ENCODE data around the gene LRRC9. TPM values are rescaled to one million over a fixed set of nuclear protein-coding genes. Genes with fewer than 3 reads are reported as not detected.

LRRC9 gene
- total and polyA plus RNA-seq, 2 of the 13 experiments (the other 11 are each of a cell fraction or from before 2014, with no cell fraction given) = 0.08 to 0.18 TPM

DNA sequence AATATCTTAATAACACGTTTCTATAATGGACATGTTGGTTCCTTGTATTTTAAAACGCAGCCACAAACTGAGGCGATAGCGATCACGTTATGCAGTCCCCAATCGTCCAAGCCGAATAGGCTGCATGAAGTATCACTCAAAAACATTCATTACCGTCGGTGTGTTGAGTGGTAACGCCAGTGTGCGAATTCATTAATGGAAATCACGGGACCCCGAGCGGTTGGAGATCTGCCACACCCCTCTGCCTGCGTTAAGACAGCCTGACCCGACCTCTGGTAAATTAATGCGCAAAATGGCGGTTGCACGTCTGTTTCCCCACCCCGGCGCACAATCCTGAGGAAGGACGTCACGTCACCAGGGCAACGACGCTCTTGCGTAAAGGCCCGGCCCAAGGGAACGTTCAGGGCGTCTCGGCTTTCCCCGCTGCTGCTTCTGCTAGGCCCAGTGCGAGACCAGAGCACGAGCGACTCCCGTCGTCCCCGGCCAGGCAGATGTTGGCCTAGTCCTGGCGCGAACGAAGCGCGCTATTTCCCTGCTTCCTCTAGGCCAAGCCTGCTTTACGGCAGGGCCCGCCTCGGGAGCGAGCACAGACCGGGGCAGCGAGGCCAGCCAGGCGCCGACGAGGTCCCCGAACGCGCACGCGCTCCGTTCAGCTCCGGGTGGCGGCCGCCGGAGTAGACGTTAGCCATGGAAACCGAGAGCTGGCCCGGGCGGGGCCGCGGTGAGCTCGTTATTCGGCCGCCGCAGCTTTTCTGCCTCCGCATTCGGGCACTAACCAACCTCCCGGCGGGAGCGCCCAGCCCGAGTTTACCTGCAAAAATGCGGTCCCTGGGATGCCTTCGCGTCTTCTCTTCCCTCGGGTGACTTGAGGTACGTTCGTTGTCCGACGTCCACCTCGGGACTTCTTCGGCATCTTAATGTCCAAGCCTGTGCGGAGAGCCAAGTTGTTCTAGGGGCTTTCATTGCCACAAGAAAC, 171.9 kb downstream of the LRRC9 start, which contains the start of gene PCNX4 (continued):
- TF ChIP-seq, protein P1, sequence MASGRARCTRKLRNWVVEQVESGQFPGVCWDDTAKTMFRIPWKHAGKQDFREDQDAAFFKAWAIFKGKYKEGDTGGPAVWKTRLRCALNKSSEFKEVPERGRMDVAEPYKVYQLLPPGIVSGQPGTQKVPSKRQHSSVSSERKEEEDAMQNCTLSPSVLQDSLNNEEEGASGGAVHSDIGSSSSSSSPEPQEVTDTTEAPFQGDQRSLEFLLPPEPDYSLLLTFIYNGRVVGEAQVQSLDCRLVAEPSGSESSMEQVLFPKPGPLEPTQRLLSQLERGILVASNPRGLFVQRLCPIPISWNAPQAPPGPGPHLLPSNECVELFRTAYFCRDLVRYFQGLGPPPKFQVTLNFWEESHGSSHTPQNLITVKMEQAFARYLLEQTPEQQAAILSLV (CRISPR knock-in tag; IDR thresholded peaks at IDR 0.05; ENCODE audit: borderline replicate concordance) = peak; percentile 96
- TF ChIP-seq, protein P2, sequence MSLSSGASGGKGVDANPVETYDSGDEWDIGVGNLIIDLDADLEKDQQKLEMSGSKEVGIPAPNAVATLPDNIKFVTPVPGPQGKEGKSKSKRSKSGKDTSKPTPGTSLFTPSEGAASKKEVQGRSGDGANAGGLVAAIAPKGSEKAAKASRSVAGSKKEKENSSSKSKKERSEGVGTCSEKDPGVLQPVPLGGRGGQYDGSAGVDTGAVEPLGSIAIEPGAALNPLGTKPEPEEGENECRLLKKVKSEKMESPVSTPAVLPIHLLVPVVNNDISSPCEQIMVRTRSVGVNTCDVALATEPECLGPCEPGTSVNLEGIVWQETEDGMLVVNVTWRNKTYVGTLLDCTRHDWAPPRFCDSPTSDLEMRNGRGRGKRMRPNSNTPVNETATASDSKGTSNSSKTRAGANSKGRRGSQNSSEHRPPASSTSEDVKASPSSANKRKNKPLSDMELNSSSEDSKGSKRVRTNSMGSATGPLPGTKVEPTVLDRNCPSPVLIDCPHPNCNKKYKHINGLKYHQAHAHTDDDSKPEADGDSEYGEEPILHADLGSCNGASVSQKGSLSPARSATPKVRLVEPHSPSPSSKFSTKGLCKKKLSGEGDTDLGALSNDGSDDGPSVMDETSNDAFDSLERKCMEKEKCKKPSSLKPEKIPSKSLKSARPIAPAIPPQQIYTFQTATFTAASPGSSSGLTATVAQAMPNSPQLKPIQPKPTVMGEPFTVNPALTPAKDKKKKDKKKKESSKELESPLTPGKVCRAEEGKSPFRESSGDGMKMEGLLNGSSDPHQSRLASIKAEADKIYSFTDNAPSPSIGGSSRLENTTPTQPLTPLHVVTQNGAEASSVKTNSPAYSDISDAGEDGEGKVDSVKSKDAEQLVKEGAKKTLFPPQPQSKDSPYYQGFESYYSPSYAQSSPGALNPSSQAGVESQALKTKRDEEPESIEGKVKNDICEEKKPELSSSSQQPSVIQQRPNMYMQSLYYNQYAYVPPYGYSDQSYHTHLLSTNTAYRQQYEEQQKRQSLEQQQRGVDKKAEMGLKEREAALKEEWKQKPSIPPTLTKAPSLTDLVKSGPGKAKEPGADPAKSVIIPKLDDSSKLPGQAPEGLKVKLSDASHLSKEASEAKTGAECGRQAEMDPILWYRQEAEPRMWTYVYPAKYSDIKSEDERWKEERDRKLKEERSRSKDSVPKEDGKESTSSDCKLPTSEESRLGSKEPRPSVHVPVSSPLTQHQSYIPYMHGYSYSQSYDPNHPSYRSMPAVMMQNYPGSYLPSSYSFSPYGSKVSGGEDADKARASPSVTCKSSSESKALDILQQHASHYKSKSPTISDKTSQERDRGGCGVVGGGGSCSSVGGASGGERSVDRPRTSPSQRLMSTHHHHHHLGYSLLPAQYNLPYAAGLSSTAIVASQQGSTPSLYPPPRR (CRISPR knock-in tag; IDR thresholded peaks at IDR 0.05; ENCODE audit: borderline replicate concordance) = peak; percentile 82
- TF ChIP-seq RARA (CRISPR knock-in tag; IDR thresholded peaks at IDR 0.05) = 0 out of 2 replicates have a peak, but pooled peaks have one; percentile 61
- peak; percentile 96; the same call in 1 of the 2 replicates for TF ChIP-seq RARG (CRISPR knock-in tag; IDR thresholded peaks at IDR 0.05; ENCODE audit: low read depth)
- TF ChIP-seq ZSCAN25 (CRISPR knock-in tag; IDR thresholded peaks at IDR 0.05) = peak; percentile 89; the same call in 1 of the 2 replicates
- TF ChIP-seq, protein P3, sequence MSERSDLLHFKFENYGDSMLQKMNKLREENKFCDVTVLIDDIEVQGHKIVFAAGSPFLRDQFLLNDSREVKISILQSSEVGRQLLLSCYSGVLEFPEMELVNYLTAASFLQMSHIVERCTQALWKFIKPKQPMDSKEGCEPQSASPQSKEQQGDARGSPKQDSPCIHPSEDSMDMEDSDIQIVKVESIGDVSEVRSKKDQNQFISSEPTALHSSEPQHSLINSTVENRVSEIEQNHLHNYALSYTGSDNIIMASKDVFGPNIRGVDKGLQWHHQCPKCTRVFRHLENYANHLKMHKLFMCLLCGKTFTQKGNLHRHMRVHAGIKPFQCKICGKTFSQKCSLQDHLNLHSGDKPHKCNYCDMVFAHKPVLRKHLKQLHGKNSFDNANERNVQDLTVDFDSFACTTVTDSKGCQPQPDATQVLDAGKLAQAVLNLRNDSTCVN (CRISPR knock-in tag; IDR thresholded peaks at IDR 0.05; ENCODE audit: borderline replicate concordance) = peak; percentile 89
- TF ChIP-seq MXD4 (CRISPR knock-in tag; IDR thresholded peaks at IDR 0.05) = peak; percentile 88; the same call in 1 of the 2 replicates
- TF ChIP-seq, protein P4, sequence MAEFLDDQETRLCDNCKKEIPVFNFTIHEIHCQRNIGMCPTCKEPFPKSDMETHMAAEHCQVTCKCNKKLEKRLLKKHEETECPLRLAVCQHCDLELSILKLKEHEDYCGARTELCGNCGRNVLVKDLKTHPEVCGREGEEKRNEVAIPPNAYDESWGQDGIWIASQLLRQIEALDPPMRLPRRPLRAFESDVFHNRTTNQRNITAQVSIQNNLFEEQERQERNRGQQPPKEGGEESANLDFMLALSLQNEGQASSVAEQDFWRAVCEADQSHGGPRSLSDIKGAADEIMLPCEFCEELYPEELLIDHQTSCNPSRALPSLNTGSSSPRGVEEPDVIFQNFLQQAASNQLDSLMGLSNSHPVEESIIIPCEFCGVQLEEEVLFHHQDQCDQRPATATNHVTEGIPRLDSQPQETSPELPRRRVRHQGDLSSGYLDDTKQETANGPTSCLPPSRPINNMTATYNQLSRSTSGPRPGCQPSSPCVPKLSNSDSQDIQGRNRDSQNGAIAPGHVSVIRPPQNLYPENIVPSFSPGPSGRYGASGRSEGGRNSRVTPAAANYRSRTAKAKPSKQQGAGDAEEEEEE (CRISPR knock-in tag; IDR thresholded peaks at IDR 0.05; ENCODE audit: borderline replicate concordance) = peak; percentile 61; the same call in 1 of the 2 replicates
- peak; percentile 19; the same call in 1 of the 2 replicates for TF ChIP-seq ZNF572 (CRISPR knock-in tag; IDR thresholded peaks at IDR 0.05)
- peak; percentile 25; the same call in 1 of the 2 replicates for TF ChIP-seq HCFC1 (IDR thresholded peaks at IDR 0.05; ENCODE audit: low read depth, low read length)
- TF ChIP-seq ZMYM4 (CRISPR knock-in tag; IDR thresholded peaks at IDR 0.05) = peak; percentile 96
- no peak for TF ChIP-seq ONECUT2 (CRISPR knock-in tag; IDR thresholded peaks at IDR 0.05)
- TF ChIP-seq, protein P5, sequence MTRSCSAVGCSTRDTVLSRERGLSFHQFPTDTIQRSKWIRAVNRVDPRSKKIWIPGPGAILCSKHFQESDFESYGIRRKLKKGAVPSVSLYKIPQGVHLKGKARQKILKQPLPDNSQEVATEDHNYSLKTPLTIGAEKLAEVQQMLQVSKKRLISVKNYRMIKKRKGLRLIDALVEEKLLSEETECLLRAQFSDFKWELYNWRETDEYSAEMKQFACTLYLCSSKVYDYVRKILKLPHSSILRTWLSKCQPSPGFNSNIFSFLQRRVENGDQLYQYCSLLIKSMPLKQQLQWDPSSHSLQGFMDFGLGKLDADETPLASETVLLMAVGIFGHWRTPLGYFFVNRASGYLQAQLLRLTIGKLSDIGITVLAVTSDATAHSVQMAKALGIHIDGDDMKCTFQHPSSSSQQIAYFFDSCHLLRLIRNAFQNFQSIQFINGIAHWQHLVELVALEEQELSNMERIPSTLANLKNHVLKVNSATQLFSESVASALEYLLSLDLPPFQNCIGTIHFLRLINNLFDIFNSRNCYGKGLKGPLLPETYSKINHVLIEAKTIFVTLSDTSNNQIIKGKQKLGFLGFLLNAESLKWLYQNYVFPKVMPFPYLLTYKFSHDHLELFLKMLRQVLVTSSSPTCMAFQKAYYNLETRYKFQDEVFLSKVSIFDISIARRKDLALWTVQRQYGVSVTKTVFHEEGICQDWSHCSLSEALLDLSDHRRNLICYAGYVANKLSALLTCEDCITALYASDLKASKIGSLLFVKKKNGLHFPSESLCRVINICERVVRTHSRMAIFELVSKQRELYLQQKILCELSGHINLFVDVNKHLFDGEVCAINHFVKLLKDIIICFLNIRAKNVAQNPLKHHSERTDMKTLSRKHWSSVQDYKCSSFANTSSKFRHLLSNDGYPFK (CRISPR knock-in tag; IDR thresholded peaks at IDR 0.05; ENCODE audit: borderline replicate concordance) = peak; percentile 99
- TF ChIP-seq IRX3 (CRISPR knock-in tag; IDR thresholded peaks at IDR 0.05; ENCODE audit: borderline replicate concordance, low read depth) = peak; percentile 50; the same call in 1 of the 2 replicates

Data from HepG2 (cell line).